GM12801 (cell line): Measurements from ENCODE around the gene CAD.

Source experiments
- TF ChIP-seq, protein P1 (sequence below): IDR thresholded peaks from one replicate; pipeline ENCODE4 v1.5.1; 2011; ENCODE audit warnings: control low read depth; ENCODE audit not compliant: insufficient read length; ENCODE audit errors: extremely low read depth

The CAD gene

DNA sequence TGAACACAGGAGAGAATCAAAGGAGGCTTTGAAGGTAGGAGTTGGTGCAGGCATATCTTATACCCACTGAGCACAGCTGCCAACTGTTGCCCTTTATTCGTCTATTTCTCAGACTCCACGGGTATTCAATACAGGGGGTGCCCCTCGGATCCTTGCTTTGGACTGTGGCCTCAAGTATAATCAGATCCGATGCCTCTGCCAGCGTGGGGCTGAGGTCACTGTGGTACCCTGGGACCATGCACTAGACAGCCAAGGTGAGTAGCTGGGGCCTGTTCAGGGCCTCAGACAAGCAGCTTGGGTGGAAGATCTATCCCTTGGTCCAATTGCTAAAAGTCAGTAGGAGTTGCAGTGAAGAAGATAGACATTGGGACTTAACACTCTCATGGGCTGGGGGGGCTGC lies 5.2 kb downstream of the CAD start:
- TF ChIP-seq, protein P1, sequence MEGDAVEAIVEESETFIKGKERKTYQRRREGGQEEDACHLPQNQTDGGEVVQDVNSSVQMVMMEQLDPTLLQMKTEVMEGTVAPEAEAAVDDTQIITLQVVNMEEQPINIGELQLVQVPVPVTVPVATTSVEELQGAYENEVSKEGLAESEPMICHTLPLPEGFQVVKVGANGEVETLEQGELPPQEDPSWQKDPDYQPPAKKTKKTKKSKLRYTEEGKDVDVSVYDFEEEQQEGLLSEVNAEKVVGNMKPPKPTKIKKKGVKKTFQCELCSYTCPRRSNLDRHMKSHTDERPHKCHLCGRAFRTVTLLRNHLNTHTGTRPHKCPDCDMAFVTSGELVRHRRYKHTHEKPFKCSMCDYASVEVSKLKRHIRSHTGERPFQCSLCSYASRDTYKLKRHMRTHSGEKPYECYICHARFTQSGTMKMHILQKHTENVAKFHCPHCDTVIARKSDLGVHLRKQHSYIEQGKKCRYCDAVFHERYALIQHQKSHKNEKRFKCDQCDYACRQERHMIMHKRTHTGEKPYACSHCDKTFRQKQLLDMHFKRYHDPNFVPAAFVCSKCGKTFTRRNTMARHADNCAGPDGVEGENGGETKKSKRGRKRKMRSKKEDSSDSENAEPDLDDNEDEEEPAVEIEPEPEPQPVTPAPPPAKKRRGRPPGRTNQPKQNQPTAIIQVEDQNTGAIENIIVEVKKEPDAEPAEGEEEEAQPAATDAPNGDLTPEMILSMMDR = no peak

DNA sequence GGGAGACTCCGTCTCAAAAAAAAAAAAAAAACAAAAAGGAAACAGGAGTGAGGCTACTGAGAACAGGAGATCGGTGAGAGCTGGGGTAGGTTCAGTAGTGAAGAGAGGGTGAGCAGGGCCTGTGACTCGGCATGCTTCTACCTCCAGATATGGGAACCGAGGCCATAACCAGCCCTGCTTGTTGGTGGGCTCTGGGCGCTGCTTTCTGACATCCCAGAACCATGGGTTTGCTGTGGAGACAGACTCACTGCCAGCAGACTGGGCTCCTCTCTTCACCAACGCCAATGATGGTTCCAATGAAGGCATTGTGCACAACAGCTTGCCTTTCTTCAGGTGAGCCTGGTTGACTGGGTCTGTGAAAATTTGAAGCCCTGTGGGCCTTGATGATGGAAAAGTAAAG lies 6.2 kb downstream of the CAD start:
- TF ChIP-seq, protein P1 = no peak

DNA sequence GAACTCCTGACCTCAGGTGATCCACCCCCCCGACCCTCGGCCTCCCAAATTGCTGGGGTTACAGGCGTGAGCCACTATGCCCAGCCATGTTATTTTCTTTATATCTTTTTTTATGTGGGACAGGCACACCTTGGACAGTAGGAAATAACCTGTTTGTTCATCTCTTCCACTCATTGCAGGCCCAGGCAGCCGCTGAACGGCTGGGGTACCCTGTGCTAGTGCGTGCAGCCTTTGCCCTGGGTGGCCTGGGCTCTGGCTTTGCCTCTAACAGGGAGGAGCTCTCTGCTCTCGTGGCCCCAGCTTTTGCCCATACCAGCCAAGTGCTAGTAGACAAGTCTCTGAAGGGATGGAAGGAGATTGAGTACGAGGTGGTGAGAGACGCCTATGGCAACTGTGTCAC lies 8.4 kb downstream of the CAD start:
- TF ChIP-seq, protein P1 = no peak

DNA sequence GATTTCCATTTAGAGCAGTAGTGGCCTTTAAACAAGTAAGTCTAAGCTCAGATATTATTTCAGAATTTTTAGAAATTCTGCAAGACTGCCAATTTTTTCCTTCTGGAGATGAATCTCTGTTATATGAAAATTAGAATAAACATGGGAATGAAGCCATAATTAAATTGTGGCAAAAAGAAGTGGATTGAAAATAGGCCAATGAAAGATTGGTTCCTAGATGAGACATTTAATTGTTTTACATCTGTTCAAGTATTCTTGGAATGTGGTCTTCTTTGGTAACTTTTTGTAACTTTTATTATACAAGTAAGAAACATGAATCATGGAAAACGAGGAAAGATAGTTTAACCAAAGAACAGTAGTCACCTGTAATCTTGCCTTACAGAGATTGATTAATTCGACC lies 10.3 kb downstream of the CAD start:
- TF ChIP-seq, protein P1 = no peak

DNA sequence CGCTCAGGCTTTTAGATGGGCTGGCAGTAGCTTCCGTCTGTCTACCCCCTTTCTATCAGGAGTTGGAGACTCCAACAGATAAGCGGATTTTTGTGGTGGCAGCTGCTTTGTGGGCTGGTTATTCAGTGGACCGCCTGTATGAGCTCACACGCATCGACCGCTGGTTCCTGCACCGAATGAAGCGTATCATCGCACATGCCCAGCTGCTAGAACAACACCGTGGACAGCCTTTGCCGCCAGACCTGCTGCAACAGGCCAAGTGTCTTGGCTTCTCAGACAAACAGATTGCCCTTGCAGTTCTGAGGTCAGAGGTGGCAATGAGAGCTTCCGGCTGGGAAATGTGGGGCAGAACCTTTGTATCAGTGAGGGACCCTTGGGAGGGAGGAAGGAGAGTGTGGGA lies 14.8 kb downstream of the CAD start:
- TF ChIP-seq, protein P1 = no peak

DNA sequence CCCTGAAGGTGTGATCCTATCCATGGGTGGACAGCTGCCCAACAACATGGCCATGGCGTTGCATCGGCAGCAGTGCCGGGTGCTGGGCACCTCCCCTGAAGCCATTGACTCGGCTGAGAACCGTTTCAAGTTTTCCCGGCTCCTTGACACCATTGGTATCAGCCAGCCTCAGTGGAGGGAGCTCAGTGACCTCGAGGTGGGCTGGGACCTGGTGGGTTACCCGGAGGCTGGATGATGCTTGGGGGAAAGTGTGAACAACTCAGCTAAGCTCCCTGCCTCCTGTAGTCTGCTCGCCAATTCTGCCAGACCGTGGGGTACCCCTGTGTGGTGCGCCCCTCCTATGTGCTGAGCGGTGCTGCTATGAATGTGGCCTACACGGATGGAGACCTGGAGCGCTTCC lies 16.2 kb downstream of the CAD start:
- TF ChIP-seq, protein P1 = no peak

DNA sequence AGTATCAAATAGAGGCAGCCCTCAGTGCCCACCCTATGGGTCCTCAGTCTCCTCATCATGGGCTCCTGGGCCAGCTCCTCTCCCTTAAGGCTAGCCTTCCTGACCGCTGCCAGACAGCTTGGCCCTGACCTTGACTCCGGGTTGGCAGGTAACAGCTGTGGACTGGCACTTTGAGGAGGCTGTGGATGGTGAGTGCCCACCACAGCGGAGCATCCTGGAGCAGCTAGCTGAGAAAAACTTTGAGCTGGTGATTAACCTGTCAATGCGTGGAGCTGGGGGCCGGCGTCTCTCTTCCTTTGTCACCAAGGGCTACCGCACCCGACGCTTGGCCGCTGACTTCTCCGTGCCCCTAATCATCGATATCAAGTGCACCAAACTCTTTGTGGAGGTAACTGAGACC lies 19.0 kb downstream of the CAD start:
- TF ChIP-seq, protein P1 = no peak

DNA sequence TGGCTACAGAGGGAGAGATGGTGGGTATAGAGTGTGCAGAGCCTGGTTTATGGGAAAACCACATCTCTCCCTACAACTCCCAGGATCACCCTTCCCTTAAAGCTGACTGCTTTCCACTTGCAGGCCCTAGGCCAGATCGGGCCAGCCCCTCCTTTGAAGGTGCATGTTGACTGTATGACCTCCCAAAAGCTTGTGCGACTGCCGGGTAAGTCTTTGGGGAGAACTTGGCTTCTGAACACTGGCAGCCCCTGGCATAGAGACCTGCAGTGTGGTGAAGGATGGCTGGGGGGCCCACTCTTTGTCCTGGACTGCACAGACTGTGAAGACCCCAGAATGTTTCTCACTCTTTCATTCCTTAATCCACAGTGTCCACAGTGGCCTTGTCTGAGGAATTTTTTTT lies 19.5 kb downstream of the CAD start:
- TF ChIP-seq, protein P1 = no peak
